H1 (cell line): ENCODE measurements around the gene C12orf42.

Experiments used
- BCL11A ChIP-seq, 2 experiments: IDR thresholded peaks; one replicate each; pipeline ENCODE4 v1.6.1; 2011; ENCODE audit warnings: low read depth in 2 of 2, low read length in 2 of 2, mild to moderate bottlenecking in 2 of 2
- CTCF ChIP-seq, 3 experiments: IDR thresholded peaks; 1 replicate in 2 of 3; 2 replicates in 1 of 3; pipeline versions ENCODE4 v1.5.1 to v1.6.1; 2011; ENCODE audit warnings: low read length in 3 of 3, mild to moderate bottlenecking in 3 of 3, inconsistent platforms in 2 of 3, low read depth in 1 of 3, moderate library complexity in 1 of 3; ENCODE audit not compliant: insufficient read depth in 1 of 3; ENCODE audit errors: control extremely low read depth in 1 of 3
- POLR2A ChIP-seq, 2 experiments: IDR thresholded peaks; 1 replicate in 1 of 2; 2 replicates in 1 of 2; pipeline ENCODE4 v1.6.1; 2011; ENCODE audit warnings: low read depth in 2 of 2, low read length in 2 of 2, mild to moderate bottlenecking in 2 of 2; ENCODE audit errors: control extremely low read depth in 1 of 2

- TF ChIP-seq CTCF (IDR thresholded peaks at IDR 0.05; ENCODE audit: control extremely low read depth in 1 of 3, insufficient read depth in 1 of 3, low read depth in 1 of 3, low read length in 3 of 3), result no peak
- no peak for TF ChIP-seq BCL11A (IDR thresholded peaks at IDR 0.05; ENCODE audit: low read depth in 2 of 2, low read length in 2 of 2)
- TF ChIP-seq POLR2A (IDR thresholded peaks at IDR 0.05; ENCODE audit: control extremely low read depth in 1 of 2, low read depth in 2 of 2, low read length in 2 of 2), result no peak
Observed at GRCh38 chr12:103475073-103475472, 20.7 kb downstream of the C12orf42 start.
